ENCODE results near the gene SCARB1. TPM values are rescaled to one million over a fixed set of nuclear protein-coding genes. Genes with fewer than 3 reads are reported as not detected.
"Not testable (repeated sequence)": the region's sequence is repeated elsewhere in the genome, so short reads cannot be mapped to it uniquely, and the experiment has no call there.

SCARB1 gene
- total and polyA plus RNA-seq, 2 donors (not counting 3 experiments of a cell fraction or from before 2014, with no cell fraction given): 125 to 141 TPM

DNA sequence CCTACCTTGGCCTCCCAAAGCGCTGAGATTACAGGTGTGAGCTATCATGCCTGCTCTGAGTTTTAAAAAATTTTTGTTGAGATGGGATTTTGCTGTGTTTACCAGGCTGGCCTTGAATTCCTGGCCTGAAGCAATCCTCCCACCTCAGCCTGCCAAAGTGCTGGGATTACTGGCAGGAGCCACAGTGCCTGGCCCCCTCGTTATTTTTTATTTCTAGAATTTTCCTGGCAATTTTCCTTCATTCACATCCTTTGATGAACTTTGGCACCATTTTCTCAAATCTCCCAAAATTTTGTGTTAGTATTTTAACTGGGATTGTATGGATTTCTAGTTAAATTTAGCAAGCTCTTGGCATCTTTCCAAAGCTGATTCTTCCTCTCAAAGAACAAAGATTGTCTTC, 24.6 kb upstream of the SCARB1 start:
- H3K9me3 ChIP-seq (replicated peaks; ENCODE audit: control insufficient read depth, insufficient read depth, low read length): no peaks in the 10 kb centered on the region
- ChIA-PET POLR2A (no interaction called here), CTCF (interaction anchor here (0.8 kb wide), 1 partner anchor 19 kb away, joined by 3 read pairs; no protein-coding TSS in a partner anchor)
- no peak overlapping the region for H2AFZ ChIP-seq (ENCODE audit: low read depth, low read length)
- FAIRE-seq (no peak), DNase-seq (ENCODE audit: low read depth, low spot score) (no peak)
- no peaks in the 10 kb centered on the region for H3K27me3 ChIP-seq (ENCODE audit: control insufficient read depth in 2 of 2, insufficient read depth in 2 of 2, low read length in 2 of 2)
- H3K27ac ChIP-seq (ENCODE audit: insufficient read depth, low read depth, low read length): no peak overlapping the region
- no peak overlapping the region for H3K4me2 ChIP-seq (ENCODE audit: insufficient read depth, low read length)
- intact Hi-C loops (cut with micrococcal nuclease): no loop called here
- H4K20me1 ChIP-seq (replicated peaks; ENCODE audit: control insufficient read depth, extremely low read depth, insufficient read depth, low read length): no peaks in the 10 kb centered on the region
- dilution Hi-C loops (cut with MboI; ENCODE audit: extremely low pct_ligation_motif_present, low sequenced_read_pairs): no loop called here
- no peak overlapping the region for H3K4me3 ChIP-seq (replicated peaks in 1 of 3; ENCODE audit: insufficient read depth in 1 of 3, low read depth in 1 of 3, low read length in 3 of 3)
- no peaks in the 10 kb centered on the region for H3K79me2 ChIP-seq (ENCODE audit: control insufficient read depth, insufficient read depth, low read length)
- no peaks in the 10 kb centered on the region for H3K4me1 ChIP-seq (ENCODE audit: control insufficient read depth, extremely low read depth, insufficient read depth, low read length)
- TF ChIP-seq GATA2 (IDR thresholded peaks at IDR 0.05; ENCODE audit: insufficient read depth, insufficient read length, low read depth, low read length): no peak
- no peak for TF ChIP-seq MAX (IDR thresholded peaks at IDR 0.05; ENCODE audit: insufficient read depth, insufficient read length)
- TF ChIP-seq MYC (IDR thresholded peaks at IDR 0.05; ENCODE audit: low read depth, low read length): no peak
- no peak for TF ChIP-seq EZH2 (IDR thresholded peaks at IDR 0.05; ENCODE audit: borderline replicate concordance, low read depth, low read length, severe bottlenecking)
- no peak for TF ChIP-seq CTCF (IDR thresholded peaks at IDR 0.05; ENCODE audit: extremely low read depth in 1 of 2, insufficient read depth in 1 of 2, low read depth in 1 of 2, low read length in 2 of 2)
- TF ChIP-seq POLR2AphosphoS5 (IDR thresholded peaks at IDR 0.05; ENCODE audit: insufficient read depth, low read depth, low read length): no peak
- TF ChIP-seq JUN (IDR thresholded peaks at IDR 0.05; ENCODE audit: borderline replicate concordance, insufficient read depth, insufficient read length, low read depth): no peak
- no peak for TF ChIP-seq FOS (IDR thresholded peaks at IDR 0.05; ENCODE audit: borderline replicate concordance, insufficient read depth, low read length)
- no peak for TF ChIP-seq POLR2A (IDR thresholded peaks at IDR 0.05; ENCODE audit: low read depth, low read length)
- no peak overlapping the region for H3K9ac ChIP-seq (replicated peaks; ENCODE audit: extremely low read depth, insufficient read depth, low read length)
- BruUV-seq (replicated peaks): no TSS peak
- H3K9me1 ChIP-seq (replicated peaks; ENCODE audit: control insufficient read depth, extremely low read depth, insufficient read depth, low read length): no peaks in the 10 kb centered on the region
- H3K36me3 ChIP-seq (ENCODE audit: control insufficient read depth in 2 of 2, extremely low read depth in 1 of 2, insufficient read depth in 2 of 2, low read length in 2 of 2): no peaks in the 10 kb centered on the region

- H3K27ac ChIP-seq (ENCODE audit: insufficient read depth, low read depth, low read length); H3K79me2 ChIP-seq (ENCODE audit: control insufficient read depth, insufficient read depth, low read length); H3K4me1 ChIP-seq (ENCODE audit: control insufficient read depth, extremely low read depth, insufficient read depth, low read length); BruUV-seq (replicated peaks); FAIRE-seq; H3K9ac ChIP-seq (replicated peaks; ENCODE audit: extremely low read depth, insufficient read depth, low read length); H3K36me3 ChIP-seq (ENCODE audit: control insufficient read depth in 2 of 2, extremely low read depth in 1 of 2, insufficient read depth in 2 of 2, low read length in 2 of 2); H3K27me3 ChIP-seq (ENCODE audit: control insufficient read depth in 2 of 2, insufficient read depth in 2 of 2, low read length in 2 of 2); H3K4me2 ChIP-seq (ENCODE audit: insufficient read depth, low read length); H2AFZ ChIP-seq (ENCODE audit: low read depth, low read length); intact Hi-C loops (cut with micrococcal nuclease); H3K4me3 ChIP-seq (replicated peaks in 1 of 3; ENCODE audit: insufficient read depth in 1 of 3, low read depth in 1 of 3, low read length in 3 of 3); H3K9me3 ChIP-seq (replicated peaks; ENCODE audit: control insufficient read depth, insufficient read depth, low read length); H4K20me1 ChIP-seq (replicated peaks; ENCODE audit: control insufficient read depth, extremely low read depth, insufficient read depth, low read length); H3K9me1 ChIP-seq (replicated peaks; ENCODE audit: control insufficient read depth, extremely low read depth, insufficient read depth, low read length); POLR2A ChIA-PET; DNase-seq (ENCODE audit: low read depth, low spot score); dilution Hi-C loops (cut with MboI; ENCODE audit: extremely low pct_ligation_motif_present, low sequenced_read_pairs): not testable (repeated sequence)
- CTCF ChIA-PET: interaction anchor here (0.8 kb wide), 1 partner anchor 19 kb away, joined by 3 read pairs; no protein-coding TSS in a partner anchor
These were observed 24.1 kb upstream of the SCARB1 start for GRCh38 chr12:124887766-124888165.
